Measurements from ENCODE around the gene MAP6.

- peak in 5 of 6 experiments; percentile 59 to 86 (median 78) for TF ChIP-seq CTCF (IDR thresholded peaks at IDR 0.05)
- TF ChIP-seq POLR2A (IDR thresholded peaks at IDR 0.05), result no peak
Observed at GRCh38 chr11:75547617-75548058, 121.2 kb downstream of the MAP6 start.

Measured in Peyer's patch (tissue), 4 donors.